IPS DF 4.7 (cell line): ENCODE results near the gene PTPA.
"Not testable (repeated sequence)": the region's sequence is repeated elsewhere in the genome, so short reads cannot be mapped to it uniquely, and the experiment has no call there.

ENCODE experiments used
- DNase-seq: peaks from one replicate; pipeline ENCODE4 v3.0.0-alpha.2; 2013; ENCODE audit warnings: low spot score; ENCODE audit errors: extremely low read depth

PTPA gene

GRCh38 chr9:129154866-129155477, 43.8 kb downstream of the PTPA start:
- no peak for DNase-seq

DNA sequence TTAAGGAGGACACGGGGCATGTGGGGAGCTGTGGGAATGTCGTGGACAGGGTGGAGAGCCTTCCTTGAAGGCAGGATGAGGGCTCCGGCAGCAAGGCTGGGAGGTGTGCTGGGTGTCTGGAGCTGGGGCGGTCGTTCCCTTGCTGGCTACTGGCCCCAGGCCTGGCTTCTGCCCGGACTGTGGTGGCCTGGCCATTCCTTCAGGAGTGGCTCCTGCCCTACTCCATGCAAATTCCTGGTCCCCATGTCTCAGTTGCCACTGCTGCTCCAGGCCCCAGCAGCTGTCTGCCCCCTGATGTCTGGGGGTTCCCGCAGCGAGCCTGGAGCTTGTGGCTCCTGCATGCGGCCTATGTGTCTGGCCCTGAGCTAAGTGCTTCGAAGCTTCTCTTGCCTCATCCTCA, 44.9 kb downstream of the PTPA start:
- DNase-seq = no peak

DNA sequence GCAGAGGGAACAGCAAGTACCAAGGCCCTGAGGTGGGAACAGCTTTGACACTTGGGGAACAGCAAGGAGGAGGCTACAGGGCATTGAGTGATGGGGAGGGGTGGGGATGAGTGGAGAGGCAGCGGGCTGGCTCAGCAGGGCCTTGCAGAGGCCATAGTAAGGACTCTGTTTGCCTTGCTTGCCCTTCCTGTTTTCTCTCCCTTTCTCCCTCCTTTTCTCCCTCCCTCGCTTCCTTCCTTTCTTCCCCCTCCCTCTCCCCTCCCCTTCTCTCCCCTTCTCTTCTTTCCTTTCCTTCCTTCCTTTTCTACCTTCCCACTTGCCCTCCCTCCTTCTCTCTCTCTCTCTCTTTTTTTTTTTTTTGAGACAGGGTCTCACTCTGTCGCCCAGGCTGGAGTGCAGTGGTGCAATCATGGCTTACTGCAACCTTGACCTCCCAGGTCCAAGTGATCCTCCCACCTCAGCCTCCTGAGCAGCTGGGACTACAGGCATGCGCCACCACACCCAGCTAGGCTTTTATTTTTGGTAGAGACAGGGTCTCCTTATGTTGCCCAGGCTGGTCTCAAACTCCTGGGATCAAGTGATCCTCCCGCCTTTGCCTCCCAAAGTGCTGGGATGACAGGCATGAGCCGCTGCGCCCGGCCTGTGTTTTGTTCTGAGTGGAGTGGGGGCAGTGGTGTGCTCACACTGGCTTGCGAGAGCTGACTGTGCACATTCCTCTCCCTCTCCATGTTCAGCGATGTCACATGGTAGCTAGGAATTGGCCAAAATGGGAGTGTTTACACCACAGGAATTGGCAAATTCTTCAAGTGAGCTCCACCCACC, 49.7 kb downstream of the PTPA start:
- DNase-seq = no peak

GRCh38 chr9:129161534-129161837, 50.3 kb downstream of the PTPA start:
- no peak for DNase-seq

DNA sequence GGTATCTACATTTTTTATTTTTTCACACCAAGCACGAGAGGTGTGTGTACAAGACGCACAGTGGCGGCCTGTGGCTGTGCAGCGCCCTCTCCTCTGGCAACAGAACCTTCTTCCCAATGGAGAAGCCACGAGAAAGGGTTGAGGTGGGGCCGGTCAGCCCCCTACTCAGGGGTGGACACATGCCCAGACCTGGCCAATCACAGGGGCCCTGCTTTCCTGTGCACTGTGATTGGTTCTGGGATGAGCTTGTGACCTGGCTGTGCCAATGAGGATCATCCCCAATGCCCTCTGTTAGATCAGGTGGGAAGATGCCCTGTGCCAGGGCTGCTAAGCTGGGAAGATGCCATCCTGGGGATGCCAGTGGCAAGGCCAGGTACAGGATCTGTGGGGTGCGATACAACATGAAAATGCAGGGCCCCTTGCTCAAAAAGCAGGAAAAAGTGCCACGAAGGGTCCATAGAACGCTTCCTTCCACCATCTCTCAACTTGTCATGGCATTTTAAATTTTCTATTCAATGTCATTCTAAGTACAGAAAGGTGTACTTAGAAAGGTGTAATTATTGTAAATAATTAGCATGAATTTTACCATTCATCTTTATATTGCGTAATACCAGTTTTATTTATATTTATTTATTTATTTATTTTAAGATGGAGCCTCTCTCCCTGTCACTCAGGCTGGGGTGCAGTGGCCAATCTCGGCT, 51.4 kb downstream of the PTPA start:
- DNase-seq = no peak

DNA sequence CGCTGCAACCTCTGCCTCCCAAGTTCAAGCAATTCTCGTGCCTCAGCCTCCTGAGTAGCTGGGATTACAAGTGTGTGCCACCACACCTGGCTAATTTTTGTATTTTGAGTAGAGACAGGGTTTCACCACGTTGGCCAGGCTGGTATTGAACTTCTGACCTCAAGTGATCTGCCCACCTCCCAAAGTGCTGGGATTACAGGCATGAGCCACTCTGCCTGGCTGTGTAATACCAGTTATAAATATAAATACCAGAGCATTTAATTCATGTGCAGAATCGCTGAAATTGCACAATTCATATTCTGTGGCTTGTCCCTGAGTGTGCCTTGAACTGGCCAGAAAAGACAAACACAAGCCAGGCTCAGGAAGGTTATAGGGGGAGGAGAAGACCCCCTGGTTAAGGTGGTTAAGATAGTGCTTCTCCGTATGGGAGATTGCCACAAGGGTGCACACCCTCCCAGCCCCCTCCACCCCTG, 52.0 kb downstream of the PTPA start:
- DNase-seq = not testable (repeated sequence)

- no peak for DNase-seq
Measured at GRCh38 chr9:129163753-129164152, 52.5 kb downstream of the PTPA start.

- DNase-seq = no peak
Measured at GRCh38 chr9:129164246-129164930, 53.2 kb downstream of the PTPA start.

GRCh38 chr9:129165198-129165597, 54.0 kb downstream of the PTPA start:
- no peak for DNase-seq

DNA sequence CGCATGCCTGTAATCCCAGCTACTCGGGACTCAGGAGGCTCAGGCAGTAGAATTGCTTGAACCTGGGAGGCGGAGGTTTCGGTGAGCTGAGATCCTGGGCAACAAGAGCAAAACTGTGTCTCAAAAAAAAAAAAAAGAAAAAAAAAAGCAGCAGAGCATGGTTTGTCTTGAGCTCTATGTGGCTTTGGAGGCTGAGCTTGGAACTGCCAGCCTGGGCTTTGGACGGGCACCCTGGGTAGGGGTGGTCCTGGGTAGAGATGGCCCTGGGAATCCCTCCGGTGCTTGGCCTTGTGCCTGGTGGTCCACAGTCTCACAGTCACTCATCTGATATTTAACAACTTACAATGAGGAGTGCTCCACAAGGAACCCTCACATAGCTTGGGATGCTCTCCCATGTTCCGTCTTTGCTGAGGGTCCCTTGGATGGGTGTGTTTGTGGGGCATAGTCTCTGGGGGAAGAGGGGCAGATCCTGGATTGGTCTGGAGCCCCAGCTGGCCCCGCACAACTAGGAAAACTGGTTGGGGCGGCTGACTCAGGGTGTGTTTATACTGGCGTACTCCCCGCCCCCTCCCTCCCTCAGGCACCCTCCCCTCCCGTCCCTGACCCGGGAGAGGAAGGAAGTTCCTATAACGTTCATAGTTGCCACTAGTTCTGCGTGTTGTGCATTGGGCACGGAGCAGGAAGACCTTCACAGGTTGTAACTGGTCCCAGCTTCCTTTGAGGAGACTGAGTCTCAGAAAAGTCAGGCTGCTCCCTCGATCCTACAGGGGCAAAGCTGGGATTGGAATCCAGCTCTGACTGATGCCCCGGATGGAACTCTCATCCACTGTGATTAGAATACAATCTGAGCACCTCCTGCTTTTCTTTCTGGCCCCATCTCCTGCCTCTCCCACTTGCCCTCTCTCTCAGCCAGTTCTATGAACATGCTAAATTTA, 55.7 kb downstream of the PTPA start:
- no peak for DNase-seq

DNA sequence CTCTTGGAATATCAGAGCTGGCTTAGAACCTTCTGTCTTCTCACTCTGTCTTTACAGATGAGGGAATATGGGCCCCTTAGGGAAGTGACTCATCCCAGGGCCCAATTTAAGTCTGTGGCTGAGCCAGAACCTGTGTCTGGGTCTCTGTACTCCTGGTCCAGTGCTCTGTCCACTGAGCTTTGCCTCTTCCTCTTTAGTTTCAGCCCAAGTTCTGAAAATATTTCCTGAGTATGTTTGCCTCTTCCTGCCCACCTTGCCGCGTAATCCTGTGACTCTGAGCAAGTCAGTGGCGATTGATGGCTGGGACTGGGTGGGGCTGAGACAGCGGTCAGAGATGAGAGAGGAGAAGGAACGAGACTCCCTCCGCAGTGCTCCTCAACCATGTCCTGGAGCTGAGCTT, 59.0 kb downstream of the PTPA start:
- DNase-seq = no peak

DNA sequence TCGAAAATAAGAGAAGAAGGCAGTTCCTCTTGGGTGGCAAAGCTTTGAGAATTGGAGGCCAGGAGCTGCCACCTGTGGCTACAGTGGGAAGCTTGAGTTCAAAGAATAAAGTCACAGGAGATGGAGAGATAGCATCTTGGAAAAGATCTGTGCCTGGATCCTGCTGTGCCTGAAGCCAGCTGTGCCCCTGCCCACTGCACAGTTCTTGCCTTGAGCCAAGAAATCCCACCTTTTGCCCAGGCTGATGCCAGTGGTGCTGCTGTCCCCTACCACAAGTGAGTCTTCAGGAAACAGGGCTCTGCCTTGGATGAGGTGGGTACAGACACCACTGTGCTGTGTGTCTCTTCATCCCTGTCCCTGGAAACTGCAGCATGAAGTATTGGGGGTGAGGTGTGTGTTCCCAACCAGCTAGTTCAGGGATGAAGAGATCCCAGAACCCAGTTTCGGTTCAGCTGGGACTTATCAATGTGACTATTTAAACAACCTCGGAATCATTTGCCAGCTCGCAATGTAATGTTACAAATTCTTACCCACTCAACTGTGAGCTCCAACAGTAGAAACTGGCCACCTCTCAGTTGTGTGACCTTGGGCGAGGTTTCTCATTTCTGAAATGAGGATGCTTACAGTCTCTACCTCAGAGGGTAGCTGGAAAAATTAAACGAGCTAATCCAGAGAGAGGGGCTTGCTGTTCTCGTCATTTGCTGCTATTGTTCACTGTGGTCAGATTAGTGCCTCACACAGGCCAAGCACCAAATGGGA, 61.0 kb downstream of the PTPA start:
- DNase-seq = no peak

DNA sequence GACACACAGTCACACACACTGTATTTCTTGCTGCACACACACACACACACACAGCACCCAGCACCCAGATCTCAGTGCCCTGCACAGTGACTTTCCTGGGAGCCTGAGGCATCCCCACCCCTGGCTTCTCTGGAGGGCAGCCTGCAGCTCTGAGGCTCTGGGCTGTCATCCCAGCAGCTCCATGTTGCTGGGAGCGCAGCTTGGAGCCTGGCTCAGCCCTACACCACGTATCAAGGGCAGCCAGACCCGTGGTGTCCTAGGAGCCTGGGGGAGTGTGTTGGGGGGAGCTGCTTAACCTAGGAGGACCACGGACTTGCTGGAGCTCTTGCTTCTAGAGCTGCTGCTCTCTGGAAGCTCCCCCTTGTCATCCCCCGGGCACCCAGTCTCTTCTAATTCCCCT, 61.6 kb downstream of the PTPA start:
- no peak for DNase-seq

DNA sequence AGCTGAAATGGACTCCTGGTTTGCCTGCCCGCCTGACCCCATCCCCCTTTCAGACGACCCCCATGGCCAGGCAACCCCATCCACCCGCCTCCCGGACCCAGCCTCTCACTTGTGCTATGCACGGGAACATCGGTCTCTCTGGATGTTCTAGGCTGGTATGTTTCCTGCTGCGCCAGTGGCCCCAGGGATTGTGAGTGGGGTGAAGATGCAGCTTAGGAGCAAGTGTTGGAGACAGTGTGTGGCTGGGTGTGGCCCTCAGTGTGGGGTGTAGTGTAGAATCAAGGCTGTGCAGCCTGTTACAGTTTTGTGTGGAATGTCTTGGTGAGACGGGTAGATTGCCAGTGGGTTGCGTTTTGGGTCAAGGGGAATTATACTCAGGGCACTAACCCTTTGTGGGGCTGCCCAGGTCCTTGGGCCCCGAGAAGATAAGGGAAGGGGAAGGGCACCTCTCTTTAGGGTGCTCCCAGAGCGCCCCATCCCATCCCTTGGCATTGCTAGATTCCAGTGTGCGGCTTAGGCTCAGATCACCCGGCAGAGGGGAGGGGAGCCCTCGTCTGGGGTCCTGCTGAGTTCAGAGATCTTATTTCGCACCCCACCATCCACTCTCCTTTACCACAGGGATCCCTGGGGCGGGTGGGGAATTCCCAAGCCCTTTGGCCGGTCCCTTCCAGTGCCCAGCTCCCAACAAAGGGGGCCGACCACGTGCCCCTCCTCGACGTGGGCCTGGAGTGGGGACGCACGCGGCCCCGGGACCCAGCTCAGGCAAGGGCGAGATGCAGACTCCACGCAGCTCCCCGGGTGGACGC, 62.3 kb downstream of the PTPA start:
- DNase-seq = no peak

DNA sequence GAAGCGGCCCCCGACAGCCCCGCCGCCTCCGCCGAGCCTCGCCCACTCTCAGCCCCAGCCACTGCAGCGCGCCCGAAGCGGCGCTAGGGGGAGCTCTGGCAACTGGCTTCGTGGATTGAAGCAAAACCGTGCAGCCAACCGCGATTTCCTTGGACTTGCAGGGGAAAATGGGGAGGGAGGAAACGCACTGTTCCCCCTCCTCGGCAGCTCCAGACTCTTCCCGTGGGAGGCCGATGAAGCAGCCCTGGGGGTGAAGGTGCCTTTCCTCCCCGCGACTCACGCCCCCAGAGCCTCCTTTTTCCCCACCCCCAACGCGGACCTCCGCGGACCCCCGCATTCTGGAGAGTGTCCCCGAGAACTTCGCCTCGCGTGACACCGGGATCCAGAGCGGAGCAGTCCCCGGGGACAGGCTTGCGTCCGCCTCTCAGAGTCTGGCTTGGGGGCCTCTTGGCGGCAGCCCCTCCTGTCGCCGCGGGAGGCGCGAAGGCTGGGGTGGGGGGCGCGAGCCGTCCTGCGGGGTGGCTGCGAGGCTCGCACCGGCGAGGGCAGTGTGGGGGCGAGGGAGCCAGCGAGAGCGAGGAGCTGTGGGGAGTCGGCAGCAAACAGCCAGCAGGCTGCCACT, 63.0 kb downstream of the PTPA start:
- DNase-seq = no peak

- DNase-seq = no peak
Measured at GRCh38 chr9:129174724-129175514, 63.7 kb downstream of the PTPA start.

- DNase-seq = no peak
Measured at GRCh38 chr9:129175515-129175824, 64.3 kb downstream of the PTPA start.
